Gastrocnemius medialis (tissue), 4 donors: Measurements from ENCODE around the gene CLCN6. TPM values are rescaled to one million over a fixed set of nuclear protein-coding genes. Genes with fewer than 3 reads are reported as not detected.
A peak's percentile ranks its signal among the peaks of the same experiment; 100 is the strongest.

Experiments
- ATAC-seq, 2 donors: fragments of 150-250 bp; one replicate each; pipeline ENCODE4 v1.9.1; 2016
- DNase-seq, 2 donors: peaks; one replicate each; pipeline ENCODE4 v3.0.0-alpha.2; 2019
- H3K27ac ChIP-seq, 4 donors: fragments of 200-600 bp; sonication (generic); 1 replicate in 1 of 4; 2 replicates in 3 of 4; pipeline ENCODE4 v1.5.1; 2016 to 2018; ENCODE audit warnings: mild to moderate bottlenecking in 2 of 4, moderate library complexity in 1 of 4
- H3K27me3 ChIP-seq, 3 donors: fragments of 200-600 bp; sonication (generic) in 2 of 3; 1 replicate in 1 of 3; 2 replicates in 2 of 3; pipeline versions ENCODE4 v1.5.1 to v1.6.0; 2016 to 2019; ENCODE audit warnings: mild to moderate bottlenecking in 1 of 3, moderate library complexity in 1 of 3
- H3K36me3 ChIP-seq, 2 donors: fragments of 200-600 bp; sonication (generic) in 1 of 2; one replicate each; pipeline ENCODE4 v1.5.1; 2017 to 2018
- H3K4me1 ChIP-seq, 2 donors: fragments of 200-600 bp; sonication (generic) in 1 of 2; one replicate each; pipeline ENCODE4 v1.5.1; 2016 to 2017; ENCODE audit warnings: mild to moderate bottlenecking in 2 of 2
- H3K4me3 ChIP-seq, 4 donors: fragments of 200-600 bp; sonication (generic) in 3 of 4; 1 replicate in 1 of 4; 2 replicates in 3 of 4; pipeline ENCODE4 v1.5.1; 2016 to 2019; ENCODE audit warnings: mild to moderate bottlenecking in 2 of 4
- H3K9me3 ChIP-seq, 3 donors: fragments of 200-600 bp; sonication (generic) in 2 of 3; 1 replicate in 1 of 3; 2 replicates in 2 of 3; pipeline ENCODE4 v1.5.1; 2016 to 2019
- CTCF ChIP-seq, 5 experiments: fragments of 450-650 bp in 3 of 5; fragments of 200-600 bp in 2 of 5; sonication (generic) in 2 of 5; IDR thresholded peaks in 4 of 5; conservative IDR thresholded peaks in 1 of 5; 1 replicate in 4 of 5; 2 replicates in 1 of 5; pipeline ENCODE4 v1.5.1; 2016 to 2019; ENCODE audit warnings: antibody characterized with exemption in 5 of 5, mild to moderate bottlenecking in 3 of 5, moderate library complexity in 3 of 5
- POLR2A ChIP-seq, 2 donors: fragments of 450-650 bp; IDR thresholded peaks; one replicate each; pipeline ENCODE4 v1.6.1; 2017; ENCODE audit warnings: antibody characterized with exemption in 2 of 2, mild to moderate bottlenecking in 2 of 2, moderate library complexity in 2 of 2
- in situ Hi-C, 4 donors: fragments of 200-750 bp; cut with MboI; loops; one replicate each; pipeline versions ENCODE4 v1.15.0 to v1.8.0; 2017; ENCODE audit warnings: low sequenced_read_pairs in 4 of 4
- intact Hi-C: fragments of 100-400 bp; cut with DNase I; formaldehyde crosslinking; loops from one replicate; pipeline ENCODE4 v1.15.1; 2023; ENCODE audit warnings: low total_unique reads
- total RNA-seq, 4 donors: library from RNA; depleted of rRNA; stranded (reverse); fragments of >200 nt; gene quantifications; one replicate each; pipeline versions ENCODE4 v1.1.0 to v1.2.3, GENCODE V29; 2016

CLCN6 gene
- 10 to 100 TPM in 1 of 4 donors, 1 to 10 TPM in 3; 7.1 to 11.9 (median 9.5) TPM for total RNA-seq

DNA sequence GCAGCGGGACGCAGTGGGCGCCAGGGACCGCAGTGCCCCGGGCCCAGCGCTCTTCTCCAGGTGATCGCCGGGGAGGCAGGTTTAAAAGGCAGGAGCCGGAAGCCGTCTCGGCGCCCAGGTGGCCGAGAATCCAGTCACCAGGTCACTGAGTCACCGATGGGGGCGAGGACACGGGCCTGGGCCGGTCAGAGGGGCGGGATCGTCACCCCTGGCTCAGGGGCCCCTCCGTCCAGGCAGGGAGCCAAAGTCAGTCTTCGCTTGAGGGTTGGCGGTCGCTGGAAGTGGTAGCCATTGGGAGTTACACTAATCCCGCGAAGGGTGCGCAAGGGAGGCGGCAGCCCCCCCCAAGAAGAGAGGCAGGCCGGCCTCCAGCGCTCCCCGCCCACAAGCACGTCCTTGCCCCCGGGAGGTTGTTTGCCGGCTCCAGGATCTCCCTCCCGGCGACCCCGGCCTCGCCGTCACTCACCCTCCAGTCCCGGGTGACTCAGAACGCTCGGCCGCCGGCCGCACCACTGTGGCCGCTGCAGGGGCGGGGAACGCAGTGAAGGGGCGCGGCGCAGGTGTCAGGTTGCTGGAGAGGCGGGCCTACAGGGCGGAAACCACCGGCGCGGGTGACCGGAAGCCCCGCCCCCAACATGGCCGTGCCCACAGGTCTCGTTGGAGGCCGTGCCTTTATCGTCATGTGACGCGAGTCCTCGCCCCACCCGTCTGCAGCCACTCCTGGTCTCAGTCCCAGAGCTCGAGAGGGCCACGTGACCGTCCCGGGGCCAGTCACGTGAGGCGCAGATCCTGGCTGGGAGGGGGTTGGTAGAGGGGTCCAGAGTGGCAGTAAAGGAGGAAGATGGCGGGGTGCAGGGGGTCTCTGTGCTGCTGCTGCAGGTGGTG lies at the start of gene CLCN6, which contains the start of gene MTHFR:
Gene CLCN6, plus strand, starts transcription at position 770 of the 885 bp plus-strand sequence. Its CDS starts 72 bp downstream, at position 842.
Gene MTHFR, minus strand, starts transcription at position 543 of the 885 bp plus-strand sequence. CDS start 2,848 bp downstream, outside the sequence.
- in situ Hi-C loops (no loop called here), intact Hi-C loops (loop anchor here (1.0 to 2.0 kb wide), 2 partner anchors 69 to 103 kb away; partner anchors contain the start of gene AGTRAP)
- Histone ChIP-seq H3K36me3 (peaks cover 0 to 33% of the 10 kb centered on the region in 2 donors), H3K4me1 (peaks cover 57 to 63% of the 10 kb centered on the region in 2 donors), H3K4me3 (peak within 1 kb of the TSS; percentile 82 to 95 (median 86)), H3K27me3 (no peaks in the 10 kb centered on the region), H3K9me3 (no peaks in the 10 kb centered on the region), H3K27ac (peak within 1 kb of the TSS; percentile 92 to 99 (median 96))
- DNase-seq, result peak; percentile 100
- peak; percentile 72 to 73 for ATAC-seq
- peak; percentile 96 to 98 for TF ChIP-seq POLR2A (IDR thresholded peaks at IDR 0.05)
- TF ChIP-seq CTCF (IDR thresholded peaks at IDR 0.05 in 4 of 5, conservative IDR thresholded peaks at IDR 0.05 in 1 of 5), result peak in 1 of 5 experiments; percentile 55

GRCh38 chr1:11757047-11757446 lies 48.9 kb upstream of the CLCN6 start:
- DNase-seq (no peak), ATAC-seq (no peak)
- in situ Hi-C loops, result no loop called here
- Histone ChIP-seq H3K27me3 (peaks cover 7 to 10% (median 10%) of the 10 kb centered on the region in 3 donors), H3K36me3 (no peaks in the 10 kb centered on the region), H3K4me1 (no peaks in the 10 kb centered on the region), H3K4me3 (no peak overlapping the region), H3K9me3 (no peaks in the 10 kb centered on the region), H3K27ac (no peak overlapping the region)
- no peak for TF ChIP-seq POLR2A (IDR thresholded peaks at IDR 0.05)
- intact Hi-C loops, result no loop called here

DNA sequence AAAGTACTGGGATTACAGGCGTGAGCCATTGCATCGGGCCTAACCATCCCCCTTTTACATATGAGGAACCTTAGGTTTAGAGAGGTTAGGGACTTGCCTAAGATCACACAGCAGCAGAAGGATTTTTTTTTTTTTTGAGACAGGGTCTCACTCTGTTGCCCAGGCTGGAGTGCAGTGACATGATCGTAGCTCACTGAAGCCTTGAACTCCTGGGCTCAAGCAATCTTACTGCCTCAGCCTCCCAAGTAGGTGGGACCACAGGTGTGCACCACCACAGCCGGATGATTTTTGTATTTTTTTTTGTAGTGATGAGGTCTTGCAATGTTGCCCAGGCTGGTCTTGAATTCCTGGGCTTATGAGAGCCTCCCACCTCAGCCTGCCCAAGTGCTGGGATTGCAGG lies 46.2 kb upstream of the CLCN6 start:
- Histone ChIP-seq H3K36me3 (no peaks in the 10 kb centered on the region), H3K9me3 (no peaks in the 10 kb centered on the region), H3K27ac (no peak overlapping the region), H3K4me3 (no peak overlapping the region), H3K27me3 (peaks cover 10 to 16% (median 13%) of the 10 kb centered on the region in 3 donors), H3K4me1 (no peaks in the 10 kb centered on the region)
- intact Hi-C loops (no loop called here), in situ Hi-C loops (no loop called here)
- ATAC-seq (no peak), DNase-seq (no peak)
- TF ChIP-seq CTCF (IDR thresholded peaks at IDR 0.05 in 4 of 5, conservative IDR thresholded peaks at IDR 0.05 in 1 of 5), result no peak
- TF ChIP-seq POLR2A (IDR thresholded peaks at IDR 0.05), result no peak

GRCh38 chr1:11761285-11761684 lies 44.7 kb upstream of the CLCN6 start:
- Histone ChIP-seq H3K27me3 (peaks cover 10 to 16% (median 13%) of the 10 kb centered on the region in 3 donors), H3K4me1 (no peaks in the 10 kb centered on the region), H3K36me3 (no peaks in the 10 kb centered on the region), H3K9me3 (no peaks in the 10 kb centered on the region), H3K4me3 (no peak overlapping the region), H3K27ac (no peak overlapping the region)
- intact Hi-C loops, result no loop called here
- no peak for ATAC-seq
- in situ Hi-C loops, result no loop called here
- DNase-seq, result no peak
- TF ChIP-seq CTCF (IDR thresholded peaks at IDR 0.05 in 4 of 5, conservative IDR thresholded peaks at IDR 0.05 in 1 of 5), result no peak
- TF ChIP-seq POLR2A (IDR thresholded peaks at IDR 0.05), result no peak

DNA sequence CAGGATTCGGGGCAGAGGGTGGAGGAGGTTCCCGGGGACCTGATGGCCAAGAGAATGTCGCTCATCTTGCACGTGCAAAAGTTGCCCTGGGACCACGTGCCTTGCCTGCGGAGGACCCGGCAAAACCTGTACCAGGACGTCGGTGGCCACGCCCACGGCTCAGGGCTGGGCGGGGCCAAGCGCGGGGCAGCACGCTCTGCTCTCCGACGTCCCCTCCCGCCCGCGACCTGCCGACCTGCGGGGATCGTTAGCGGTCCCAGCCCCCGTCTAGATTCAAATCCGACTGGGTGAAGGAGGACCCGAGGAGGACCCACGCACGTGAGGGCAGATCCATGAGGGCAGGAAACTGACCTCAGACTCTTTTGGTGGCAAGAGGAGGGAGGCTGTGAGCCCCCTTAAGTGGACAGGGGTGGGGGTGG lies 44.0 kb upstream of the CLCN6 start, which contains the start of gene C1orf167:
Gene C1orf167, plus strand, starts transcription at position 206 of the 419 bp plus-strand sequence. CDS start 2,208 bp downstream, outside the sequence.
- DNase-seq (no peak), ATAC-seq (no peak)
- in situ Hi-C loops (no loop called here), intact Hi-C loops (no loop called here)
- no peaks in the 10 kb centered on the region for H3K4me1 ChIP-seq
- H3K36me3 ChIP-seq, result no peaks in the 10 kb centered on the region
- H3K9me3 ChIP-seq, result no peaks in the 10 kb centered on the region
- H3K27me3 ChIP-seq, result peaks cover 10 to 16% (median 13%) of the 10 kb centered on the region in 3 donors
- TF ChIP-seq CTCF (IDR thresholded peaks at IDR 0.05 in 4 of 5, conservative IDR thresholded peaks at IDR 0.05 in 1 of 5) (no peak), POLR2A (IDR thresholded peaks at IDR 0.05) (no peak)
- H3K27ac ChIP-seq, result no peak within 1 kb of the TSS
- no peak within 1 kb of the TSS for H3K4me3 ChIP-seq
